ENCODE results near the gene MS4A13.

The MS4A13 gene, protein sequence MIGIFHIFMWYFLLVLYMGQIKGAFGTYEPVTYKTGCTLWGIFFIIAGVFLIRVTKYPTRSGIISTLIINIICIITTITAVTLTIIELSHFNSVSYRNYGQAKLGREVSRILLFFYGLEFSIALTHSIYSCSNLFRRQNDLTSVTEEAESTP

GRCh38 chr11:60515144-60515855, at the start of gene MS4A13:
TSS of gene MS4A13 (plus strand) at chr11:60515392. CDS start at chr11:60518084, 2,692 bp downstream.
- Histone ChIP-seq H3K9ac (ENCODE audit: low read depth in 1 of 2, low read length in 2 of 2) (no peak within 1 kb of the TSS), H3K27ac (ENCODE audit: low read depth in 2 of 2, low read length in 2 of 2) (no peak within 1 kb of the TSS), H3K27me3 (ENCODE audit: control insufficient read depth in 2 of 2, insufficient read depth in 2 of 2, low read length in 2 of 2) (no peaks in the 10 kb centered on the region), H3K9me3 (ENCODE audit: control insufficient read depth in 2 of 2, low read length in 2 of 2) (no peaks in the 10 kb centered on the region), H3K4me1 (ENCODE audit: control insufficient read depth in 2 of 2, insufficient read depth in 2 of 2, low read length in 2 of 2) (no peaks in the 10 kb centered on the region), H3K4me3 (ENCODE audit: low read length in 2 of 2) (no peak within 1 kb of the TSS), H3K36me3 (ENCODE audit: control insufficient read depth in 2 of 2, insufficient read depth in 2 of 2, low read length in 2 of 2) (no peaks in the 10 kb centered on the region)

DNA sequence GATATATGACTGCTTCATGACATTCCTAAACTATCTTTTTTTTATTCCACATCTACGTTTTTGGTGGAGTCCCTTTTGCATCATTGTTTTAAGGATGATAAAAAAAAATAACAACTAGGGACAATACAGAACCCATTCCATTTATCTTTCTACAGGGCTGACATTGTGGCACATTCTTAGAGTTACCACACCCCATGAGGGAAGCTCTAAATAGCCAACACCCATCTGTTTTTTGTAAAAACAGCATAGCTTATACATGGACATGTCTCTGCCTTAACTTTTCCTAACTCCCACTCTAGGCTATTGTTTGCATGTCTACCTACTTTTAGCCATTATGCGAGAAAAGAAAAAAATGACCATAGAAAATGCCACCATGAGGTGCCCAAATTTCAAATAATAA, 46.4 kb upstream of the MS4A13 start:
- H3K4me3 ChIP-seq (ENCODE audit: low read length in 2 of 2) = no peak overlapping the region
- no peaks in the 10 kb centered on the region for H3K9me3 ChIP-seq (ENCODE audit: control insufficient read depth in 2 of 2, low read length in 2 of 2)
- no peak overlapping the region for H3K27ac ChIP-seq (ENCODE audit: low read depth in 2 of 2, low read length in 2 of 2)
- no peak overlapping the region for H3K9ac ChIP-seq (ENCODE audit: low read depth in 1 of 2, low read length in 2 of 2)
- no peaks in the 10 kb centered on the region for H3K27me3 ChIP-seq (ENCODE audit: control insufficient read depth in 2 of 2, insufficient read depth in 2 of 2, low read length in 2 of 2)
- H3K36me3 ChIP-seq (ENCODE audit: control insufficient read depth in 2 of 2, insufficient read depth in 2 of 2, low read length in 2 of 2) = no peaks in the 10 kb centered on the region
- H3K4me1 ChIP-seq (ENCODE audit: control insufficient read depth in 2 of 2, insufficient read depth in 2 of 2, low read length in 2 of 2) = no peaks in the 10 kb centered on the region

DNA sequence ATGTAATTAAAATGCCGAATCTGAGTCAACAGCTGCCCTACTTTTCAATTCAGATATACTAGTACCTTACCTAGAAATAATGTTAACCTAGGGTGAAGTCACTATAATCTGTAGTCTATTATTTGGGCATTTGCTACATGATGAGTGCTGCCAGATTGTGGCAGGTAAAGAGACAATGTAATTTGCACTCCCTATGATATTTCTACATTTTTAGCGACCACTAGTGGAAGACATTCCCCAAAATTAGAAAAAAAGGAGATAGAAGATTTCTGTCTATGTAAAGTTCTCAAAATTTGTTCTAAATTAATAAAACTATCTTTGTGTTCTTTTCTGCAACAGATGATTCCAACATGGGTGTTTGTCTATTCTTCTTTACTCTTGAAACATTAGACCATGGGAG, 45.5 kb upstream of the MS4A13 start:
- Histone ChIP-seq H3K27me3 (ENCODE audit: control insufficient read depth in 2 of 2, insufficient read depth in 2 of 2, low read length in 2 of 2) (no peaks in the 10 kb centered on the region), H3K9ac (ENCODE audit: low read depth in 1 of 2, low read length in 2 of 2) (no peak overlapping the region), H3K9me3 (ENCODE audit: control insufficient read depth in 2 of 2, low read length in 2 of 2) (no peaks in the 10 kb centered on the region), H3K4me1 (ENCODE audit: control insufficient read depth in 2 of 2, insufficient read depth in 2 of 2, low read length in 2 of 2) (no peaks in the 10 kb centered on the region), H3K4me3 (ENCODE audit: low read length in 2 of 2) (no peak overlapping the region), H3K36me3 (ENCODE audit: control insufficient read depth in 2 of 2, insufficient read depth in 2 of 2, low read length in 2 of 2) (no peaks in the 10 kb centered on the region), H3K27ac (ENCODE audit: low read depth in 2 of 2, low read length in 2 of 2) (no peak overlapping the region)

GRCh38 chr11:60477035-60477445, 38.2 kb upstream of the MS4A13 start:
- Histone ChIP-seq H3K36me3 (ENCODE audit: control insufficient read depth in 2 of 2, insufficient read depth in 2 of 2, low read length in 2 of 2) (no peaks in the 10 kb centered on the region), H3K9ac (ENCODE audit: low read depth in 1 of 2, low read length in 2 of 2) (no peak overlapping the region), H3K4me3 (ENCODE audit: low read length in 2 of 2) (no peak overlapping the region), H3K27me3 (ENCODE audit: control insufficient read depth in 2 of 2, insufficient read depth in 2 of 2, low read length in 2 of 2) (no peaks in the 10 kb centered on the region), H3K4me1 (ENCODE audit: control insufficient read depth in 2 of 2, insufficient read depth in 2 of 2, low read length in 2 of 2) (no peaks in the 10 kb centered on the region), H3K27ac (ENCODE audit: low read depth in 2 of 2, low read length in 2 of 2) (peak overlapping the region in 1 of 2 donors; percentile 9), H3K9me3 (ENCODE audit: control insufficient read depth in 2 of 2, low read length in 2 of 2) (no peaks in the 10 kb centered on the region)

DNA sequence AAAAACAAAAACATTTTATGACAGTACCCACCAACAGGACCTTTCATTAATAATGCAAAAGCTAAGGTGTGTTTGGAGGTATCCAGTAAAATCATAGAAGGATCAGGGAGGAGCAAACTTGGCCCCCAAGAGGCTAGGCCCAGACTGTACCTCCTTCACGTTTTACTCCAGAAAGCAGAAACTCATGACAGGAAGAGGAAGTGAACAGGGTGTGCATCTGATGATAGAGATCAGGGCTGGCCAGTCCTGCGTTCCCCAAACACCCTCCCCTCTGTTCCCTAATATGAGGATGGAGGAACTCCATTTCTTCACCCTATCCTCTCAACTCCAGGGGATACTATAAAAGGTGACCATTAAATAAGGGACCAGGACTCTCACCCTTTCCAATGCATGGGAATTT, 32.8 kb upstream of the MS4A13 start:
- H3K9ac ChIP-seq (ENCODE audit: low read depth in 1 of 2, low read length in 2 of 2) = no peak overlapping the region
- no peak overlapping the region for H3K27ac ChIP-seq (ENCODE audit: low read depth in 2 of 2, low read length in 2 of 2)
- no peaks in the 10 kb centered on the region for H3K4me1 ChIP-seq (ENCODE audit: control insufficient read depth in 2 of 2, insufficient read depth in 2 of 2, low read length in 2 of 2)

GRCh38 chr11:60485987-60486386, 29.2 kb upstream of the MS4A13 start:
- Histone ChIP-seq H3K4me1 (ENCODE audit: control insufficient read depth in 2 of 2, insufficient read depth in 2 of 2, low read length in 2 of 2) (no peaks in the 10 kb centered on the region), H3K27ac (ENCODE audit: low read depth in 2 of 2, low read length in 2 of 2) (no peak overlapping the region), H3K9me3 (ENCODE audit: control insufficient read depth in 2 of 2, low read length in 2 of 2) (no peaks in the 10 kb centered on the region)

More for the DNA sequence above, 32.8 kb upstream of the MS4A13 start:
- H3K9me3 ChIP-seq (ENCODE audit: control insufficient read depth in 2 of 2, low read length in 2 of 2) = no peaks in the 10 kb centered on the region
- no peak overlapping the region for H3K4me3 ChIP-seq (ENCODE audit: low read length in 2 of 2)
- H3K27me3 ChIP-seq (ENCODE audit: control insufficient read depth in 2 of 2, insufficient read depth in 2 of 2, low read length in 2 of 2) = no peaks in the 10 kb centered on the region
- no peaks in the 10 kb centered on the region for H3K36me3 ChIP-seq (ENCODE audit: control insufficient read depth in 2 of 2, insufficient read depth in 2 of 2, low read length in 2 of 2)

GRCh38 chr11:60492488-60493009, 22.6 kb upstream of the MS4A13 start, which contains the start of gene MS4A12:
TSS of gene MS4A12 (plus strand) at chr11:60492778. CDS start at chr11:60497319, 4,541 bp downstream.
- no peaks in the 10 kb centered on the region for H3K9me3 ChIP-seq (ENCODE audit: control insufficient read depth in 2 of 2, low read length in 2 of 2)
- H3K9ac ChIP-seq (ENCODE audit: low read depth in 1 of 2, low read length in 2 of 2) = peak within 1 kb of the TSS; percentile 9 to 32
- no peaks in the 10 kb centered on the region for H3K4me1 ChIP-seq (ENCODE audit: control insufficient read depth in 2 of 2, insufficient read depth in 2 of 2, low read length in 2 of 2)
- peak within 1 kb of the TSS; percentile 62 to 63 for H3K4me3 ChIP-seq (ENCODE audit: low read length in 2 of 2)
- H3K27ac ChIP-seq (ENCODE audit: low read depth in 2 of 2, low read length in 2 of 2) = peak within 1 kb of the TSS; percentile 58 to 59
- no peaks in the 10 kb centered on the region for H3K27me3 ChIP-seq (ENCODE audit: control insufficient read depth in 2 of 2, insufficient read depth in 2 of 2, low read length in 2 of 2)
- H3K36me3 ChIP-seq (ENCODE audit: control insufficient read depth in 2 of 2, insufficient read depth in 2 of 2, low read length in 2 of 2) = no peaks in the 10 kb centered on the region

More at GRCh38 chr11:60485987-60486386, 29.2 kb upstream of the MS4A13 start:
- no peaks in the 10 kb centered on the region for H3K27me3 ChIP-seq (ENCODE audit: control insufficient read depth in 2 of 2, insufficient read depth in 2 of 2, low read length in 2 of 2)
- H3K4me3 ChIP-seq (ENCODE audit: low read length in 2 of 2) = no peak overlapping the region
- H3K36me3 ChIP-seq (ENCODE audit: control insufficient read depth in 2 of 2, insufficient read depth in 2 of 2, low read length in 2 of 2) = no peaks in the 10 kb centered on the region
- no peak overlapping the region for H3K9ac ChIP-seq (ENCODE audit: low read depth in 1 of 2, low read length in 2 of 2)

GRCh38 chr11:60493454-60493853, 21.7 kb upstream of the MS4A13 start:
- peak overlapping the region; percentile 1 to 62 for H3K4me3 ChIP-seq (ENCODE audit: low read length in 2 of 2)
- no peaks in the 10 kb centered on the region for H3K9me3 ChIP-seq (ENCODE audit: control insufficient read depth in 2 of 2, low read length in 2 of 2)
- no peaks in the 10 kb centered on the region for H3K27me3 ChIP-seq (ENCODE audit: control insufficient read depth in 2 of 2, insufficient read depth in 2 of 2, low read length in 2 of 2)
- H3K27ac ChIP-seq (ENCODE audit: low read depth in 2 of 2, low read length in 2 of 2) = peak overlapping the region in 1 of 2 donors; percentile 59
- H3K9ac ChIP-seq (ENCODE audit: low read depth in 1 of 2, low read length in 2 of 2) = peak overlapping the region in 1 of 2 donors; percentile 32
- H3K4me1 ChIP-seq (ENCODE audit: control insufficient read depth in 2 of 2, insufficient read depth in 2 of 2, low read length in 2 of 2) = peaks cover under 1 to 7% of the 10 kb centered on the region in 2 donors
- H3K36me3 ChIP-seq (ENCODE audit: control insufficient read depth in 2 of 2, insufficient read depth in 2 of 2, low read length in 2 of 2) = no peaks in the 10 kb centered on the region

DNA sequence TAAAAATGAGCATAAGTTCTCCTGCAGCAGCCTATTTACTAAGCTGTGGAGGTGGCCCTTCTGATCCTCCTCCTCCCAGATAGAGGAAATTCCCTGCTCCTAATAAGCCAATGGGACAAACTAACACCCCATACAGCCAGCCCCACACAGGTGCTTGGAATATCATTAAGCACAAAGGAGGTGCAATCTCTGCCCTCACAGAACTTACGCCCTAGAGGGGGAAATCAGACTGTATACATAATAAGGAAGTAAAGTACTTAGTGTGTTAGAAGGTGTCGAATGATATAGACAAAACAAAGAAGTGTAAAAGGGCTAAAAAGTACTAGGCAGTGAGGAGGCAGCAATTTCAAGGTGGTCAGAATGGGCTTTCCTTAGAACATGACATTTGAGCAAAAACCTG, 16.8 kb upstream of the MS4A13 start:
- Histone ChIP-seq H3K27me3 (ENCODE audit: control insufficient read depth in 2 of 2, insufficient read depth in 2 of 2, low read length in 2 of 2) (no peaks in the 10 kb centered on the region), H3K36me3 (ENCODE audit: control insufficient read depth in 2 of 2, insufficient read depth in 2 of 2, low read length in 2 of 2) (no peaks in the 10 kb centered on the region), H3K9ac (ENCODE audit: low read depth in 1 of 2, low read length in 2 of 2) (no peak overlapping the region), H3K9me3 (ENCODE audit: control insufficient read depth in 2 of 2, low read length in 2 of 2) (no peaks in the 10 kb centered on the region), H3K4me1 (ENCODE audit: control insufficient read depth in 2 of 2, insufficient read depth in 2 of 2, low read length in 2 of 2) (peaks cover 18 to 40% of the 10 kb centered on the region in 2 donors), H3K27ac (ENCODE audit: low read depth in 2 of 2, low read length in 2 of 2) (peak overlapping the region; percentile 77 to 78), H3K4me3 (ENCODE audit: low read length in 2 of 2) (peak overlapping the region in 1 of 2 donors; percentile 48)

DNA sequence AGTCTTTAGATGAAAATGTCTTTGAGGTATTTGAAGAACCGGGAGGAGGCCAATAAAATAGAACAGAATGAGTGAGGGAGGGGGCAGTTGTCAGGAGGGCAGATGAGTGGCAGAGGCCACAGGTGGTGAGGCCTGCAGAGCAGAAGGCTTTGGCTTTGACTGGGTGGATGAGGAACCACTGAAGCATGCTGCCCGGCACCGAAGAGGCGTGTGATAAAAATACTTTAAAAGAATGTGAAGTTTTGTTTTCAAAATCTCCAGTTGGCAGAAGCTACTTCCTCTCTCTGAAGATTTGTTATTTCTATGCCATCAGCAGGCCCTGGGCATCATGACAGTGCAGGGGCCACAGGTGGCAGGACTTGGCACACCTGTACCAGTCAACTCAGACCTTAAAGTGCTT, 16.3 kb upstream of the MS4A13 start:
- Histone ChIP-seq H3K4me3 (ENCODE audit: low read length in 2 of 2) (peak overlapping the region in 1 of 2 donors; percentile 48), H3K9ac (ENCODE audit: low read depth in 1 of 2, low read length in 2 of 2) (peak overlapping the region in 1 of 2 donors; percentile 28), H3K27me3 (ENCODE audit: control insufficient read depth in 2 of 2, insufficient read depth in 2 of 2, low read length in 2 of 2) (no peaks in the 10 kb centered on the region), H3K9me3 (ENCODE audit: control insufficient read depth in 2 of 2, low read length in 2 of 2) (no peaks in the 10 kb centered on the region), H3K36me3 (ENCODE audit: control insufficient read depth in 2 of 2, insufficient read depth in 2 of 2, low read length in 2 of 2) (no peaks in the 10 kb centered on the region), H3K4me1 (ENCODE audit: control insufficient read depth in 2 of 2, insufficient read depth in 2 of 2, low read length in 2 of 2) (peaks cover 21 to 44% of the 10 kb centered on the region in 2 donors), H3K27ac (ENCODE audit: low read depth in 2 of 2, low read length in 2 of 2) (peak overlapping the region; percentile 77 to 78)
